SIG-M5 (cell line): ENCODE data around the gene ZNF587.
"Not testable (repeated sequence)": the region's sequence is repeated elsewhere in the genome, so short reads cannot be mapped to it uniquely, and the experiment has no call there.

Experiments
- DNase-seq: peaks from one replicate; lab custom pipeline; 2025; lab: John Stamatoyannopoulos, UW

The ZNF587 gene

DNA sequence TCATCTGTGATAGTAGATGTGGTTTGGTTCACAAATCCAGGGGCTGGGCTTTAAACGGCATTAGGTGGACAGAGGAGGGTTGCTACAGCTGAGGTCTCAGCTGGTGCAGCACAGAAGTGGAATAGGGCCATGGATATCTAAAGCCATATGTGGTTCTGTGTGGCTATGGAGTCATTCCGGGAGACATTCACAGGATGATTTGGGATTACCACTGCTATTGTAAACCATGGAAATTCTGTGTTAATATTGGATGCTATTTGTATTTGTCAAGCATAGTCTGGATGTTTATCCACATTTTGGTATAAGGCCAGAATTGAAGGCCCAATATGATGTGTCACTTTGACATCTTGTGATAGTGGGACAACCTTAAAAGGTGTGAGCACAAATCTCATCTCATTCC lies 26.5 kb upstream of the ZNF587 start:
- not testable (repeated sequence) for DNase-seq

DNA sequence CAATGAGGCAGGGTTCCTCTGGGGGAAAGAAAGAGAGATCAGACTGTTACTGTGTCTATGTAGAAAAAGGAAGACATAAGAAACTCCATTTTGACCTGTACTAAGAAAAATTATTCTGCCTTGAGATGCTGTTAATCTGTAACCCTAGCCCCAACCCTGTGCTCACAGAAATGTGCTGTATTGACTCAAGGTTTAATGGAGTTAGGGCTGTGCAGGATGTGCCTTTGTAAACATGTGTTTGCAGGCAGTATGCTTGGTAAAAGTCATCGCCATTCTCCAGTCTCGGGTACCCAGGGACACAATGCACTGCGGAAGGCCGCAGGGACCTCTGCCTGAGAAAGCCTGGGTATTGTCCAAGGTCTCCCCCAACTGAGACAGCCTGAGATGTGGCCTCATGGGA lies 26.1 kb upstream of the ZNF587 start:
- not testable (repeated sequence) for DNase-seq

DNA sequence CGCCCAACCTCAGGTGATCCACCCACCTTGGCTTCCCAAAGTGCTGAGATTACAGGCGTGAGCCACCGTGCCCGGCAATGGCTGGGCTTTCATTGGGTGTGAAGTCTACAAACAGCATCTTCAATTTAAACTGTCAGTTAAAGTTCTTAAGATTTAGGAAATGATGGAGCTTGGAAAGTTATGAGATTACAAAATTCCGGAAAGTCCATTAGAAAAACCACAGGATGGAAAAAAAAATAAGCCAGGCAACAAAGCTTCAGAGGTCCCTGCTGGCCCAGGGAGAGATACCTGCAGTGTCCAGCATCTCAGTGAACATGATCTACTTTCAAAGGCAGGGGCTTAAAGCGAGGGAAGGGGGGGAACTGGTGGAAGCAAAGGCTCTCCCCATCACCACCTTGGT lies 24.1 kb upstream of the ZNF587 start:
- no peak for DNase-seq

DNA sequence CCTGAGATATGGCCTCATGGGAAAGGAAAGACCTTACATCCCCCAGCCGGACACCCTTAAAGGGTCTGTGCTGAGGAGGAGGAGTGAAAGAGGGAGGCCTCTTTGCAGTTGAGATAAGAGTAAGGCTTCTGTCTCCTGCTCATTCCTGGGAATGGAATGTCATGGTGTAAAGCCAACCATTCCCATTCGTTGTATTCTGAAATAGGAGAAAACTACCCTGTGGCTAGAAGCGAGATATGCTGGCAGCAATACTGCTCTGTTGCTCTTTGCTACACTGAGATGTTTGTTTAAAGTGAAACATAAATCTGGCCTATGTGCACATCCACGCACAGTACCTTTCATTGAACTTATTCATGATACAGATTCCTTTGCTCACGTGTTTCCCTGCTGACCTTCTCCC lies 20.3 kb upstream of the ZNF587 start:
- no peak for DNase-seq

DNA sequence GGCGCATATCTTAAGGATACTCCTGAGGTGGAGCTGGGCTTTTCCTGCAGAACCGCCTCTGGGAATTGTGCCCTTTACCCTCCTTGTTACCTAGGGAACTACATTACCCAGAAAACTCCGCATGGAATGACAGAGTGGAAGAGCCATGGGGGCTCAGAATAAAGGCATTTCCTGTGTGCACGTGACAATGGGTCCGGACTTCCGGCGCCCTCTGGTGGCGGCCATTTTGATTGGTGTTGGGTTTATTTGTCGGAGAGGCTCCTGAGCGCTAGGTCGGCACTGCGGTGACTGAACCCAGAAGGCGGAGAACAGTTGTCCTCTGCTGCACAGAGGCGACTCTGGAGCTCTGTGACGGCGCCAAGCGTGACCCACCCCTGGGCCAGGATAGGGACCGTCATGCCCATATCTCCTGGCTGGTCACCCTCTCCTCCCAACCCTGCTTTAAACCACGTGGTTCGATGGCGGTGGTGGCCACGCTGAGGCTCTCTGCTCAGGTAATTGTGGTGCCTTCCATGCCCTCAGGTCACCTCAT lies 19.5 kb upstream of the ZNF587 start, which contains the start of gene ZNF587B:
TSS of gene ZNF587B (plus strand) at position 229 of the 532 bp plus-strand sequence. CDS start at position 459, 230 bp downstream.
- no peak for DNase-seq

DNA sequence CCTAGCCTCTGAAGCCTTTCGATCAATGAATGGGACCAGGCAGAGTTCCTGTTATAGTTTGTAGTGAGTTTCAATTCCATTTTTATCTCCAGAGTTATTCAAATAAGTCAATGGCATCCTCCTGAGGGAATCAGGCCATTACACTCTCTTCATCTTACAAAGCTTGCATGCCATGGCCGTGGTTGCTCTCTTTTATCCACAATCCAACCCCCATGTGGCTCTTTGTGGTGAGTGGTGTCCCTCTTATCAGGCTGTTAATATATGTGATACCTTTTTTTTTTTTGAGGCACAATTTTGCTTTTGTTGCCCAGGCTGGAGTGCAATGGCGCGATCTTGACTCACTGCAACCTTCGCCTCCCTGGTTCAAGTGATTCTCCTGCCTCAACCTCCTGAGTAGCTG lies 12.7 kb upstream of the ZNF587 start:
- DNase-seq = not testable (repeated sequence)

DNA sequence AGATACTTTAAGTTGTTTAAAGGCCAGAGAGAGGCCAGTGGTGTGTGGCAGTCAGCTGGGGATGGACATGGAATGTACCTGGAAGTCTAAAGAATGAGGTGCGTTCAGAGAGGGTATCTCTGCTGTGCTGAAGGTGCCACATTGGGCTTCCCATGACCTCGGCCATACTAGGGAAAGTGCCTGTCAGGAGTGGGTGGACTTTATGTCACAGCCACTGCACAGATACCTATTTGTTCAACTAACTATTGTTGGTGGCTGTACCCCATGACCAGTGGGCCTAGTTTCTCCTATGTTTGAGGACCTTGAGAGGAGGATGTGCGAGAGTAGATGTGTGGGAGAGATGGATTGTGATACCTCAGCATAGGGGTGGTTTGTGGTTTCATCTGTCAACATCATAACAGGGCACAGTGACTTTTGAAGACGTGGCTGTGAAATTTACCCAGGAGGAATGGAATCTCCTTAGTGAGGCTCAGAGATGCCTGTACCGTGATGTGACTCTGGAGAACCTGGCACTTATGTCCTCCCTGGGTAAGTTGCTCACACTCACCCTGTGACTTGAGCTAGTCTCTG lies 11.0 kb upstream of the ZNF587 start:
- DNase-seq = not testable (repeated sequence)

DNA sequence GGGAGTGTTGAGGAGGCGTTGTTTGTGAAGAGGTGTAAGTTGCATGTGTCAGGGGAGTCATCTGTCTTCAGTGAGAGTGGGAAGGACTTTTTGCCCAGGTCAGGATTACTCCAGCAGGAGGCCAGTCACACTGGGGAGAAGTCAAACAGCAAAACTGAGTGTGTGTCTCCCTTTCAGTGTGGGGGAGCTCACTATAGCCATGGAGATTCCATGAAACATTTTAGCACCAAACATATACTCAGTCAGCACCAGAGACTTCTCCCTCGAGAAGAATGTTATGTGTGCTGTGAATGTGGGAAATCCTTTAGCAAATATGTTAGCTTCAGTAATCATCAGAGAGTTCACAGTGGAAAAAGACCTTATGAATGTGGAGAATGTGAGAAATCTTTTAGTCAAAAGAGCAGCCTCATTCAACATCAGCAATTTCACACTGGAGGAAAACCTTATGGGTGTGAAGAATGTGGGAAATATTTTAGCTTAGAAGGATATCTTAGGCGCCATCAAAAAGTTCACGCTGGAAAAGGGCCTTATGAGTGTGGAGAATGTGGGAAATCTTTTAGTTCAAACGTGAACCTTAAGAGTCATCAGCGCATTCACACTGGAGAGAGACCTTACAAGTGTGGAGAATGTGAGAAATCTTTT lies 8.4 kb upstream of the ZNF587 start:
- DNase-seq = no peak

DNA sequence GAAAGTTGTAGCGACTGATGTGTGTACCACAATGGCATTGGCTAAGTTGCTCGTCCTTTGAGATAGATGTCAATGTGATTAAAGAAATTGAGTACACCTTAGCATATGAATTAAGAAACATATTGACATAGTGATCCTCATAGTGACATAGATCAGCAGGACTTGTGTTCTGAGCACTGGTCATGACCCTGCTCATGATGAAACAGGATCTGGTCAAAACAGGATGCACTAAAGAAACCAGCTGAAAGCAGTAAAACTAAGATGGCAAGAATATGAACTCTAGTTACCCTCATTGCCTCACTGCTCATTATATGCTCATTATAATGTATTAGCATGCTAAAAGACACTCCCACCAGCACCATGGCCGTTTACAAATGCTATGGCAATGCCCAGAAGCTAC lies 2.5 kb upstream of the ZNF587 start:
- not testable (repeated sequence) for DNase-seq

DNA sequence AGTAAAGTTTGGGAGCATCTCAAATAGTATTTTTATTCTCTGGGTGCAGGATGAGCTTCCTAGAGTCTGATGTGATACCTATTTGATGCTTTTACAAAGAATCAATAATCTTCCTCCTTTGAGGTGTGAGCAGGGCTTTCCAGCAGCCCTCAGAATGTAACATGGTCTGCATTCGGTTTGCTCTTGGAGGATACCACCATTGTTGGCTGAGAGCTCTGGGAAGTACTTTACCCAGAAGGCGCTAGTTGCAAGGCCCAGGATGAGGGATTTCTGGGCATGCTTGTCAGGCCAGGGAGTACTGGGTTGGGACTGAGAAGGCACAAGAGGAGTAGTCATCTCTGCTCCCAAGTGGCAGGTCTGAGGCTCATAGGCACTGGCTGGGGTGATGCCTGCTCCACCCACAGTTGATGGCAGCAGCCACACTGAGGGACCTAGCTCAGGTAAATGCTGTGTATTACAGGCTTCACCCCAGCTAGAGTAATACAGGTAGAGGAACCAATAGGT lies 445 bp upstream of the ZNF587 start:
- DNase-seq = not testable (repeated sequence)

DNA sequence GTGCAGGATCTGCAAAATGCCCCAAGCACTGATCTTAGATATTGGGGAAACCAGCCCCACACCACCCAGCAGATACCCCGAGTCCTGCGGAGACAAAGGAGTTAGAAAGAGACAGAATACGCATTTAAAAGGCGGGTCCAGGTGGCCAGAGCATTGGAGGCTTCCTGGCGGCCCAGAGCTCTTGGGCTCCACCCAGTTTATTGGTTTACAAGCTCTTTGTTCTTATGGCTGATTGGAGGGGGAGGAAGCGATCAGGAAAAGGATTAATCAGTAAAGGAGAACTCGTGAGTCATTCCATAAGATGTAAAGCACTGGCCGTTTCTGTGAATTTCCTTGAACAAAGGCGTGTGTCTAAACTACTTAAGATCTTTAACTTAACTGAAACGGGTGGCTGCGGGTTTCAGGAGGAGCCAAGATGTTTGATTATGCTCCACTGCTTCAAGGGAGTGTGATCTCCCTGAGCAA lies 926 bp downstream of the ZNF587 start:
- DNase-seq = no peak

DNA sequence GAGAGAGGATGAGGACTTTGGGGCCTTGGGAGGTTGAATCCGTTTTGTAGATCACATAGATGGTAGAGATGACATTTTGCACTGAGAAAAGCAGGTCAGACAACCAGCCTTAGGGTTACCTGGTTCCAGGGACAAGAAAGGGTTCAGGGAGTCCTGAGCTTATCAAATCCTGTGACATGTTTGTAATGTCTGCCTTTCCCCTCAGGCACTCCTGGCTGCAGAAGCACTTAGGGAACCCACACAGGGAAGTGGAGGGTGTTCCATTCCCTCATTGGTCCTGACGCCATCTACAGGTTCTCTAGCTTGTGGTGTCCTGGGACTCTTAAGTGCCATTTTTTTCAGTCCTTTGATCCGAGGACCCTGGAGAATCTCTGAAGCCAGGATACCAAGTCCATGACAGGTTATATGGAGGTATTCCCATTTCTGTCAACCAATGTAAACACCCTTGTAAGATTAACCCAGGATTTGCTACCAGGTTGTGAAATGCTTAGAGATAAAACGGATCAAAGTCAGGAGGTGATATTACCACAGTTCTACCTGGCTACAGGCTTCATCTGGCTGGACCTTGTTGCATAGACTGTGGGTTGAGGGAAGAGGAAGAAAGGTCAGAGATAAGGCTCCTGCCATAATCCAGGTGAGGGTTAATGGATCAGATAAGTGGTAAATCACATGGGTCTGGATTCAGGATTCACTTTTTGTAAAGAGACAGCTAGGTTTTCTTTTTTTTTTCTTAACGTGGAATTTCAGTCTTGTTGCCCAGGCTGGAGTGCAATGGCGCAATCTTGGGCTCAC lies 2.3 kb downstream of the ZNF587 start:
- DNase-seq = not testable (repeated sequence)

DNA sequence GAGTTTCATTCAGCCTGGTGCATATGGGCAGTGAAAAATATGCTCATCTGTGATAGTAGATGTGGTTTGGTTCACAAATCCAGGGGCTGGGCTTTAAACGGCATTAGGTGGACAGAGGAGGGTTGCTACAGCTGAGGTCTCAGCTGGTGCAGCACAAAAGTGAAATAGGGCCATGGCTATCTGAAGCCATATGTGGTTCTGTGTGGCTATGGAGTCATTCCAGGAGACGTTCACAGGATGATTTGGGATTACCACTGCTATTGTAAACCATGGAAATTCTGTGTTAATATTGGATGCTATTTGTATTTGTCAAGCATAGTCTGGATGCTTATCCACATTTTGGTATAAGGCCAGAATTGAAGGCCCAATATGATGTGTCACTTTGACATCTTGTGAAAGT lies 4.5 kb downstream of the ZNF587 start:
- DNase-seq = not testable (repeated sequence)

DNA sequence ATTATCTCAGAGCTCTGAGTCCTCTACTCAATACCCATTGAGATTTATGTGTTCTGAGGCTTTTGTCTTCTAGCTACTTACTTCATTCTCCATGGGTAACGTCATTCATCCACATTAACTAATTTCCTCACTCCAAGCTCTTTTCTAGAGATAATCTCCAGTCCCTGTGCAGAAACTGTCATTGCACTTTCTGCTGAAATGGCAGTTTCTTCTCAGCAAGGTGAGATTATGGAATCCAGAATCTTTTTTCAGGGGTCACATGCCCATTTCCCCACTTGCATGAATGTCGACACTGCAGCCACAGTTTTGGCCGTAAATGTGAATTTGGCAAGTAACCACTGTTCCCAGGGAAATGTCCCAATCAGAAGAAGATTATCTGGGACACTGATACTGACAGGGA lies 12.7 kb downstream of the ZNF587 start:
- not testable (repeated sequence) for DNase-seq

DNA sequence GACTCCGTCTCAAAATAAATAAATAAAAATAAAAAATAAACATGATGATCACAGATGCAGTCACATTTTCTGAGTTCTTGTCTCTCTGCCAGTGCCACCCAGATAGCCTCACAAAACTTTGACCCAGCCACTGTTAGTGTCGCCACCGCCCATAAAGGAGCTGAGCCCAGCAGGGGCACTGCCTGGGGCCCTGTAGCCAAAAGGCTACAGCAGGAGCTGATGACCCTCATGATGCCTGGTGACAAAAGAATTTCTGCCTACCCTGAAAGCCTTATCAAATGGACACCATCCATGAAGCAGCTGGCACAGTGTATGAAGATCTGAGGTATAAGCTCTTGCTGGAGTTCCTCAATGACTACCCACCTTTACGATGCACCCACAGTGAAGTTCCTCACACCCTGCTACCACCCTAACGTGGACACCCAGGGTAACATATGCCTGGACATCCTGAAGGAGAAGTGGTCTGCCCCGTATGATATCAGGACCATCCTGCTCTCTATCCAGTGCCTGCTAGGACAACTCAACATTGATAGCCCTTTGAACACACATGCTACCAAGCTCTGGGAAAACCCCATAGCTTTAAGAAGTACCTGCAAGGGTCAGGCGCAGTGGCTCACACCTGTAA lies 18.3 kb downstream of the ZNF587 start:
- no peak for DNase-seq

DNA sequence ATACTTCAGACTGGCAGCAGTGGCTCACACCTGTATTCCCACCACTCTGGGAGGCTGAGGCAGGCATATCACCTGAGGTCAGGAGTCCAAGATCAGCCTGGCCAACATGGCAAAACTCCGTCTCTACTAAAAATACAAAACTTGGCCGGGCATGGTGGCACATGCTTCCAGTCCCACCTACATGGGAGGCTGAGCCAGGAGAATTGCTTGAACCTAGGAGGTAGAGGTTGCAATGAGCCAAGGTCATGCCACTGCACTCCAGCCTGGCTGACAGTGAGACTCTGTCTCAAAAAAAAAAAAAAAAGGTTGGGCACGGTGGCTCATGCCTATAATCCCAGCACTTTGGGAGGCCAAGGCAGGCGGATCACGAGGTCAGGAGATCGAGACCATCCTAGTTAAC lies 20.0 kb downstream of the ZNF587 start:
- not testable (repeated sequence) for DNase-seq

DNA sequence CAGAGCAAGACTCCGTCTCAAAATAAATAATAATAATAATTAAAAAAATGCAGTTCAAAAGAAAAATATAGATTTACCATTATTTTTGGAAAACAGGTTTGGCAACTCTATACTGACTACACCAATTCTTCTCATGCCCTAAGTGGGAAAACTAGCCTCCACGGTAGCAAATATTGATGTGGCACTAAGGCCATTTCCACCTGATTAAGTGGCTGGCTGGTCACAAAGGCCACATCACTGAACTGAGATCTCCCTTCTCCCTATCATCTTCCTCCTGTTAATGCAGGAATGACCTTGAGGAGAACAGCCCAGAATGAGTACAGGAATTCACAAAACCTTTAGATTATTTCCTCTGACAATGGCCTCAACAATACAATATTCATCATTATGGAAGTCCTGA lies 20.6 kb downstream of the ZNF587 start:
- DNase-seq = no peak

DNA sequence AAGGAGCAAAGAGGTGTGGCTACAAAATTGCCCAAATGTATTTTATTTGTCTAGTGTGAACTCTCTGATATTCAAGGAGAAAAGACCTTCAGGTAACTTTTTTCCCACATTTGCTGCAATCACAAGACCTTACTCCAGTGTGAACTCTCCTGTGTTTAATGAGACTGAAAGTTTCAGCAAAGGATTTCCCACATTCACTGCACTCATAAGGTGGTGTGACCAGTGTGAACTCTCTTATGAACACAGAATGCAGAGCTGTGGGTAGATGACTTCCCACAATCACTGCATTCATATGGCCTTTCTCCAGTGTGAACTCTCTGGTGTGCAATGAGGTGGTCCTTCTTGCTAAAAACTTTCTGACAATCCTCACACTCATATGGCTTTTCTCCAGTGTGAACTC lies 22.8 kb downstream of the ZNF587 start:
- DNase-seq = no peak

DNA sequence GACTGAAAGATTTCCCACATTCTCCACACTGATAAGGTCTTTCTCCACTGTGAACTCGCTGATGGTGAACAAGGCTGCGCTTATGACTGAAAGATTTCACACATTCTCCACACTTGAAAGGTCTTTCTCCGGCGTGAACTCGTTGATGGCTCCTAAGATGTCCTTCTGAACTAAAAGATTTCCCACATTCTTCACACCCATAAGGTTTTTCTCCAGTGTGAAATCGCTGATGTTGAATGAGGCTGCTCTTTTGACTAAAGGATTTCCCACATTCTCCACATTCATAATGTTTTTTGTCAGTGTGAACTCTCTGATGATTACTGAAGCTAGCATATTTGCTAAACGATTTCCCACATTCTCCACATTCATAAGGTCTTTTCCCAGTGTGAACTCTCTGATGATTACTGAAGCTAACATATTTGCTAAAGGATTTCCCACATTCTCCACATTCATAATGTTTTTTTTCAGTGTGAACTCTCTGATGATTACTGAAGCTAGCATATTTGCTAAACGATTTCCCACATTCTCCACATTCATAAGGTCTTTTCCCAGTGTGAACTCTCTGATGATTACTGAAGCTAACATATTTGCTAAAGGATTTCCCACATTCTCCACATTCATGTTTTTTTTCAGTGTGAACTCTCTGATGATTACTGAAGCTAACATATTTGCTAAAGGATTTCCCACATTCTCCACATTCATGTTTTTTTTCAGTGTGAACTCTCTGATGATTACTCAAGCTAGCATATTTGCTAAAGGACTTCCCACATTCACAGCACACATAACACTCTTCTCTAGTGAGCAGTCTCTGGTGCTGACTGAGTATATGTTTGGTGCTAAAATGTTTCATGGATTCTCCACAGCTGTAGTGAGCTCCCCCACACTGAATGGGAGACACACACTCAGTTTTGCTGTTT lies 24.5 kb downstream of the ZNF587 start:
- DNase-seq = not testable (repeated sequence)

DNA sequence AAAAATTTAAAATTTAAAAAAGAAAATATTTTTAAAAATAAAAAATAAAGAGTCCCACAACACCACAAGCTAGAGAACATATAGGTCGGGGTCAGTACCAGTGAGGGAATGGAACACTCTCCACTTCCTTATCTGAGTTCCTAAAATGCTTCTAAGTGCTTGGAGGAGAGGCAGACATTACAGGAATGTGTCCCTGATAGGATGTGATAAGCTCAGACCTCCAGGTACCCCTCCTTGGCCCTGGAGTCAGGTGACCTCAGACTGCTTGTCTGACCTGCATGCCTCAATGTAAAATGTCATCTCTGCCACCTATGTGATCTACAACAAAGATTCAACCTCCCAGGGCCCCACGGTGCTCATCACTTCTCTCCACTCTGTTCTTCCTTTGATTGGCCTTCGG lies 36.4 kb downstream of the ZNF587 start:
- no peak for DNase-seq
